ENCODE data around the gene SDR42E1.

DNA sequence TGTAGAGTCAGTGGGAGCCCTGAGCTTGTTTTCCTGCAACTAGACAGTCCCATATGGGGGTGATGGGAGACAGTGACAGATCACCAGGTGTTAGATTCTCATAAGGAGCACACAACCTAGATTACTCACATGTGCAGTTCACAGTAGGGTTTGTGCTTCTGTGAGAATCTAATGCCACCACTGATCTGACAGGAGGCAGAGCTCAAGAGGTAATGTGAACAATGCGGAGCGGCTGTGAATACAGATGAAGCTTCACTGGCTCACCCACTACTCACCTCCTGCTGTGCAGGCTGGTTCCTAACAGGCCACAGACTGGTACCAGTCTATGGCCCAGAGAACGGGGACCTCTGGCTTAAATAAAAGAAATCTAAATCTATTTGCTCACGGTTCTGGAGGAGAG, 13.6 kb upstream of the SDR42E1 start:
- TF ChIP-seq ZFP36 (IDR thresholded peaks at IDR 0.05; ENCODE audit: borderline replicate concordance, partially characterized antibody) (no peak), CTCF (IDR thresholded peaks at IDR 0.05) (no peak), MYC (IDR thresholded peaks at IDR 0.05; ENCODE audit: borderline replicate concordance, low read length) (no peak), POLR2A (IDR thresholded peaks at IDR 0.05; ENCODE audit: low read length) (no peak), PHF8 (IDR thresholded peaks at IDR 0.05; ENCODE audit: borderline replicate concordance, low read depth) (no peak), SREBF2 (IDR thresholded peaks at IDR 0.05) (no peak), KDM1A (IDR thresholded peaks at IDR 0.05; ENCODE audit: low read depth) (no peak), CHD2 (IDR thresholded peaks at IDR 0.05; ENCODE audit: low read length, partially characterized antibody) (no peak), BHLHE40 (IDR thresholded peaks at IDR 0.05; ENCODE audit: low read depth, low read length) (no peak), EP300 (IDR thresholded peaks at IDR 0.05) (no peak)
- TF ChIP-seq, protein P1, sequence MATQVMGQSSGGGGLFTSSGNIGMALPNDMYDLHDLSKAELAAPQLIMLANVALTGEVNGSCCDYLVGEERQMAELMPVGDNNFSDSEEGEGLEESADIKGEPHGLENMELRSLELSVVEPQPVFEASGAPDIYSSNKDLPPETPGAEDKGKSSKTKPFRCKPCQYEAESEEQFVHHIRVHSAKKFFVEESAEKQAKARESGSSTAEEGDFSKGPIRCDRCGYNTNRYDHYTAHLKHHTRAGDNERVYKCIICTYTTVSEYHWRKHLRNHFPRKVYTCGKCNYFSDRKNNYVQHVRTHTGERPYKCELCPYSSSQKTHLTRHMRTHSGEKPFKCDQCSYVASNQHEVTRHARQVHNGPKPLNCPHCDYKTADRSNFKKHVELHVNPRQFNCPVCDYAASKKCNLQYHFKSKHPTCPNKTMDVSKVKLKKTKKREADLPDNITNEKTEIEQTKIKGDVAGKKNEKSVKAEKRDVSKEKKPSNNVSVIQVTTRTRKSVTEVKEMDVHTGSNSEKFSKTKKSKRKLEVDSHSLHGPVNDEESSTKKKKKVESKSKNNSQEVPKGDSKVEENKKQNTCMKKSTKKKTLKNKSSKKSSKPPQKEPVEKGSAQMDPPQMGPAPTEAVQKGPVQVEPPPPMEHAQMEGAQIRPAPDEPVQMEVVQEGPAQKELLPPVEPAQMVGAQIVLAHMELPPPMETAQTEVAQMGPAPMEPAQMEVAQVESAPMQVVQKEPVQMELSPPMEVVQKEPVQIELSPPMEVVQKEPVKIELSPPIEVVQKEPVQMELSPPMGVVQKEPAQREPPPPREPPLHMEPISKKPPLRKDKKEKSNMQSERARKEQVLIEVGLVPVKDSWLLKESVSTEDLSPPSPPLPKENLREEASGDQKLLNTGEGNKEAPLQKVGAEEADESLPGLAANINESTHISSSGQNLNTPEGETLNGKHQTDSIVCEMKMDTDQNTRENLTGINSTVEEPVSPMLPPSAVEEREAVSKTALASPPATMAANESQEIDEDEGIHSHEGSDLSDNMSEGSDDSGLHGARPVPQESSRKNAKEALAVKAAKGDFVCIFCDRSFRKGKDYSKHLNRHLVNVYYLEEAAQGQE (IDR thresholded peaks at IDR 0.05): no peak
